ENCODE data around the gene KRTAP10-5.
"Not testable (repeated sequence)": the region's sequence is repeated elsewhere in the genome, so short reads cannot be mapped to it uniquely, and the experiment has no call there.

KRTAP10-5 gene, protein sequence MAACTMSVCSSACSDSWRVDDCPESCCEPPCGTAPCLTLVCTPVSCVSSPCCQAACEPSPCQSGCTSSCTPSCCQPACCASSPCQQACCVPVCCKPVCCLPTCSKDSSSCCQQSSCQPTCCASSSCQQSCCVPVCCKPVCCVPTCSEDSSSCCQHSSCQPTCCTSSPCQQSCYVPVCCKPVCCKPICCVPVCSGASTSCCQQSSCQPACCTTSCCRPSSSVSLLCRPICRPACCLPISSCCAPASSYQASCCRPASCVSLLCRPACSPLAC

DNA sequence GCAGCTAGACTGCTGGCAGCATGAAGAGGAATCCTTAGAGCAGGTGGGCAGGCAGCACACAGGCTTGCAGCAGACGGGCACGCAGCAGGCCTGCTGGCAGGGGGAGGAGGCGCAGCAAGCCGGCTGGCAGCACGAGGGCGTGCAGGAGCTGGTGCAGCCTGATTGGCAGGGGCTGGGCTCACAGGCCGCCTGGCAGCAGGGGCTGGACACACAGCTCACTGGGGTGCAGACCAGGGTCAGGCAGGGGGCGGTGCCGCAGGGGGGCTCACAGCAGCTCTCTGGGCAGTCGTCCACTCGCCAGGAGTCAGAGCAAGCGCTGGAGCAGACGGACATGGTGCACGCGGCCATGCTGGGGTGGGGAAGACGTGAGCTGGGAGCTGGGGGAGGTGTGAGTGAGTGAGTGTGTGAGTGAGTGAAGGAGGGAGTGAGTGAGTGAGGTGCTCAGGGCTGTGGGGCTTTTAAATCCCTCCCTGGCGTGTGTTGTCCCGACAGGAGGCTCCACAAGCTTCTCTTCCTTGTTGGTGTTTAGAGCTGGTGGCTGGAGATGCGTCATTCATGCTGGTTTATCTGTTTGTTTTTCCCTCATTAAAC lies at the start of gene KRTAP10-5:
TSS of gene KRTAP10-5 (minus strand) at position 374 of the 591 bp plus-strand sequence. CDS start at position 348, 26 bp downstream.
- not testable (repeated sequence) for DNase-seq

DNA sequence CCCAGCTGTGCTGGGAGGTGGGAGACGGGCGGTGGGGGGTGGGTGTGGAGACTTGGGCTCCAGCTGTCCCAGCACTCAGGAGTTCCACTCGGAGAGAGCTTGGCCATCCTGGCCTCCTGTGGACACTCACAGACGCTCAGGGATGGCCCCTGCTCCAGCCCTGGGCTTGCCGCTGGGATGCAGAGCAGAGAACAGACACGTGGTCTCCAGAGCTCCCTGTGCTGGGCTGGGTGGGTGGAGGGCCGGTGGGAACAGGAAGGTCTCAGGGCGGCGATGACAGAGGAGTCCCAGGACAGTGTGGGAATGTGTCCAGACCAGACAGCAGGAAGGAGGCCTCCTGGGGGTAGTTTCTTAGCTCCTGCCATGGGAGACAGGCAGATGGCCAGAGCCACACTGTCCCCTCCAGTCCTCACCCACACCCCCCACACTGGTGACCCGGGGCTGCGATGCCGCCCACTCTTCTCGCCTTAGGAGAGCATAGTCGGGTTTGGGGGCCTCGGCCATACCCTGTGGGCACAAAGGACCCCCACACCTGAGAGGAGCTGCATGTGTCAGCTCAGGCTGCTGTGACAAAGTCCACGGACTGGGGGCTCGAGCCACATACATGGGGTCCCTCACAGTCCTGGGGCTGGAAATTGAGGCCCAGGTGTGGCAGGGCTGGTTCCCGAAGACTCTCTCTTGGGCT lies 48.4 kb upstream of the KRTAP10-5 start:
- no peak for DNase-seq

DNA sequence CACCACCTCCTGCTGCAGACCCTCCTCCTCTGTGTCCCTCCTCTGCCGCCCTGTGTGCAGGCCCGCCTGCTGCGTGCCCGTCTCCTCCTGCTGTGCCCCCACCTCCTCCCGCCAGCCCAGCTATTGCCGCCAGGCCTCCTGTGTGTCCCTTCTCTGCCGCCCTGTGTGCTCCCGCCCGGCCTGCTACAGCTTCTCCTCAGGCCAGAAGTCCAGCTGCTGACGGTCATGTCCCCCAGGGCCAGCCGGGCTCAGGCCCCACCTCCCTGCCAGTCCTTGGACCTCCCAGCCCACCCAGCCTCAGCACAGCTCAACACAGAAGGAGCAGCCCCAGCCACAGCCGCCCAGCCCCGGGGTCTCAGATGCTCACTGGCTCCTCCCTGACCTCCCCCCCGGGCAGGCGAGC lies 47.4 kb upstream of the KRTAP10-5 start:
- DNase-seq = not testable (repeated sequence)

DNA sequence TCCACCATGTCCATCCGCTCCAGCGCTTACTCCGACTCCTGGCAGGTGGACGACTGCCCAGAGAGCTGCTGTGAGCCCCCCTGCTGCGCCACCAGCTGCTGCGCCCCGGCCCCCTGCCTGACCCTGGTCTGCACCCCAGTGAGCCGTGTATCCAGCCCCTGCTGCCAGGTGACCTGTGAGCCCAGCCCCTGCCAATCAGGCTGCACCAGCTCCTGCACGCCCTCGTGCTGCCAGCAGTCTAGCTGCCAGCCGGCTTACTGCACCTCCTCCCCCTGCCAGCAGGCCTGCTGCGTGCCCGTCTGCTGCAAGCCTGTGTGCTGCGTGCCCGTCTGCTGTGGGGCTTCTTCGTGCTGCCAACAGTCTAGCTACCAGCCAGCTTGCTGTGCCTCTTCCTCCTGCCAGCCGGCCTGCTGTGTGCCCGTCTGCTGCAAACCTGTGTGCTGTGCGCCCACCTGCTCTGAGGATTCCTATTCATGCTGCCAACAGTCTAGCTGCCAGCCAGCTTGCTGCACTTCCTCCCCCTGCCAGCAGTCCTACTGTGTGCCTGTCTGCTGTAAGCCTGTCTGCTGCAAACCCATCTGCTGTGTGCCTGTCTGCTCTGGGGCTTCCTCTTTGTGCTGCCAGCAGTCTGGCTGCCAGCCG lies 46.9 kb upstream of the KRTAP10-5 start:
- DNase-seq = not testable (repeated sequence)

DNA sequence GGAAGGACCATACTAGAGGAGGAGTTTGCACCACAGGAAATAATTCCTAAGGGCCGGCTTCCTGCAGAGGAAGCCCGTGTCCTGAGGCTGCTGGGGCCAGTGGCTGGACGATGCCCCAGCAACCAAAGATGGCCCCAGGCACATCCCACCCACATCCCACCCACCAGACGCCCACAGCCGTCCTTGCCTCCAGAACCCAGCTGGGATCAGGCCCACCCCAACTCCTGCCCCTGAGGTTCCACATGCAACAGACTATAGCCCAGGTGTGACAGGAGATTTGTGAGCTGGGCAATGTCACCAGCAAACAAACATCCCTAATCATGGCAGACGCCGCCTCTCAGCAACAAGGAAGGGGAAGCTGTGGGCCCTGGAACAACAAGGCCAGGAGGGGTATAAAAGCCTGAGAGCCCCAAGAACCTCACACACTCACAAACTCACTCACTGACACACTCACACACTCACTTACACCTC lies 46.3 kb upstream of the KRTAP10-5 start, which contains the start of gene KRTAP10-9:
TSS of gene KRTAP10-9 (plus strand) at position 421 of the 471 bp plus-strand sequence. CDS start 79 bp downstream, outside the sequence.
- DNase-seq = no peak

DNA sequence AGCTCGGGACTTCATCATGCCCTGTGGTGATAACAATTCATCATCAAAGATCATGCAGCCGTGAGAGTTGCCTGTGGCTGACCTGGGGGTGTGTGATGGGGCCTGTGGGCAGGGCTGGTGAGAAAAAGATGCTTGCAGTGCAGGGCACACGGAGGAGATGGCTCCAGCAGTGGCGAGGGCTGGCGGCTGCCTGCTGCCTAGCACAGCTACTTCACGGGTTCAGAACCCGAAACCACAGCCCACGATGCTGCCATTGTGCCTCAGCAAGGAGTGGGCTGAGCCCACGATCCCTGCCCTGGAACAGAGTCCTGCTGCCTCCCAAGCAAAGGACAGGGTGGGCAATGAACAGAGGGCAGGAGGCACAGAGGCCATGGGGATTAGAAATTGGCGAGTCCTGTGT lies 45.9 kb upstream of the KRTAP10-5 start:
- no peak for DNase-seq

DNA sequence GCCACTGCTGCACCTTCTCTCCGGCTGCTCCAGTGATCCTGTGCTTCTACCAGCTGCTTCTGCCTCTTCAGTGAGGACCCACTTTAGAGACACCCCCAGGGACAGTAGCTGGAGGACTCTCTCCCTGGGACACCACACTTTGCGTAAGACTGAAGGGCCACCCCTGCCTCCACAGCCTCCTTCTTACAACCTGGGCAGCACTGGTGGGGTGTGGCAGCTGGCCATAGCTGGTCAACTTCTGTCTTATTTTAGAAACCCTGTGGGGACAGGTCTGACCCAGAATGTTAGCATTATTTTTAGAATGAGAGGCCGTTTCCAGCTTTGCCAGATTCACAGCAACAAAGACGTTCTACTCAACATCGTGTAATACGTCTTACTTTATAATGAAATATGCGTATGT lies 45.4 kb upstream of the KRTAP10-5 start:
- no peak for DNase-seq

DNA sequence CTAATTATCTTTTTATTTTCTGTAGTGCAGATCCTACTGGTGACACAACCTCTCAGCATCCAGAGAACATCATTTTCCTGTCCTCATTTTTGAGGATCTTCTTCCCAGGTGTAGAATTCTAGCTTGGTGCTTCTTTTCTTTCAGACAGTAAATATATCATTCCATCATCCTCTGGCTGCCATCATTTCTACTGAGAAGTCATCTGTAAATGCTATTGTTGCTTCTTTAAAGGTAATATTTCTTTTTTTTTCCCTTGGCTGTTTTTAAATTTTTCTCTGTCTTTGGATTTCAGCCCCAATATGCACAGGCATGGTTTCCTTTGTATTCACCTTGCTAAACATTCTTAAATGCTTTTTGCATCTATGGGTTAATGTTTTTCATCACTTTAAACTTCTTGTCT lies 43.2 kb upstream of the KRTAP10-5 start:
- no peak for DNase-seq

DNA sequence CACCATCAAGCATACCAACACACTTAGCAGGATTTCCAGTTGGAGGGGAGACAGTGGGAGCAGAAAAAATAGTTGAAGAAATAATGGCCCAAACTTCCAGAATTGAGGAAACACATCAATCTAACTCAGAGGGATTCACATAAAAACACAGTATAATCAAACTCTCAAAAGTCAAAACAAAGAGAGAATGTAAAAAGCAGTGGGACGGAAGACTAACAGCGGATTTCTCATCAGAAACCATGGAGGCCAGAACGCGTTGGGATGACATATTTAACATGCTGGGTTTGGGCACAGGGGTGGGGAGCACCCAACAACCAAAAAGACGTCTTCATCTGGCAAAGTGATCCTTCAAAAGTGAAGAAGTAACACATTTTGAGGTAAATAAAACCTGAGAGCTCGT lies 39.5 kb upstream of the KRTAP10-5 start:
- no peak for DNase-seq

DNA sequence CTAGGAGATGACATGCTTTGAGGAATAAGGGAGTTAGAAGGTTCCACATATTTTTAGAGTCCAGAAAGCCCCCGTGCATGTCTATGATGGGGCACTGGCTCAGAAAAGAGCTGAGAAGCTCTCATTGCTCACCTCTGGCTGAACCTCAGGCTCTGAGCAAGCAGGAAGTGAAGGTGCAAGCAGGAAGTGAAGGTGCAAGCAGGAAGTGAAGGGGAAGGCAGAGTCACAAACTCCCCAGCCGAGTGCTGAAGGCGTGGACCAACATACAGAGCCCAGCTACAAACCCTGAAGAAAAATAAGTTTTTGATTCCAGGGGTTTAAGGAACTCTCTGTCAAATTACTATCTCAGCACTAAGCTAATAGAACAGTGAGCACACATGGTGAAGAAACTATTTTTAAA lies 38.5 kb upstream of the KRTAP10-5 start:
- DNase-seq = no peak

DNA sequence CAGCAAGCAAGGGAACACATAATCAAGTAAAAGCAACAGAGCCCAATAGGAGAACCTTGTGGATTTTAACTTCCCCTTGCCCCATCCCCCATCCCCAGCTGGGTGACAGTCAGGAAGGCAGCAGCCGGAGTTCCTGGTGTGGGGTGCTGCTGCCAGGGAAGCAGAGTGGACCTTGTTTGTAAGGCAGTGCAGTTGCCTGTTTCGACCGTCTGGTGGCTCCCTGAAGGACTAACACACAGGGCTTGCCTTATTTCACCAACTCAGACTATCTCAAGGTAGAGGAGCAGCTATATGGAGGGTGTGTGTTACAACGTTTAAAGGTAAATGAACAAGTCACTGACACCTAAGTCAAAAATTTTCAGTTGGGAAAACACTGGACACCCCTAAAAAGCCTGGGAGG lies 38.1 kb upstream of the KRTAP10-5 start:
- no peak for DNase-seq

DNA sequence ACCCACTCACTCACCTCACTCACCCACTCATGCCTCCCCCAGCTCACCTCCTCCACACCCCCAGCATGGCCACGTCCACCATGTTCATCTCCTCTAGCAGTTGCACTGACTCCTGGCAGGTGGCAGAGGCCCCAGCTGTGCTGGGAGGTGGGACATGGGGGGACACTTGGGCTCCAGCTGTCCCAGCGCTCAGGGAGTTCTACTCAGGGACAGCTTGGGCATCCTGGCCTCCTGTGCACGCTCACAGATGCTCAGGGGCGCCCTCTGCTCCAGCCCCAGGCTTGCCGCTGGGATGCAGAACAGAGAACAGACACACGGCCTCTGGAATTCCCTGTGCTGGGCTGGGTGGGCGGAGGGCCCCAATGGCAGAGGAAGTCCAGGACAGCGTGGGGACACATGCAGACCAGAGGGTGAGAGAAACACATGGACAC lies 36.7 kb upstream of the KRTAP10-5 start:
- DNase-seq = no peak

DNA sequence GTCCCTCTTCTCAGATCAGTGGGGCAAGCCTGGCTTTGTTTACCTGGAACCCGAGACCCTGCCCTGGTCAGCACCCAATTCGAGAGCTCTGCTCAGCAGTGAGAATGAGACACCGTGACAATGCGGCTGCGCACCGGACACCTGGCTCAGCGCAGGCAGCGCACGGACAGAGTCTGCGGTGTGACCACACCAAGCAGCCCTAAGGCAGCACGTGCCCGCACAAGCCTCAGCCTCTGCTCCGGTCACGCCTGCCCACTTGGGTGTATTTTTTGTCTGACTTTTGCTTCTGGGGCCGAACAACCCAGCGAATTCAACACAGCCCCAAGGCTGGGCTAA lies 36.2 kb upstream of the KRTAP10-5 start:
- no peak for DNase-seq

DNA sequence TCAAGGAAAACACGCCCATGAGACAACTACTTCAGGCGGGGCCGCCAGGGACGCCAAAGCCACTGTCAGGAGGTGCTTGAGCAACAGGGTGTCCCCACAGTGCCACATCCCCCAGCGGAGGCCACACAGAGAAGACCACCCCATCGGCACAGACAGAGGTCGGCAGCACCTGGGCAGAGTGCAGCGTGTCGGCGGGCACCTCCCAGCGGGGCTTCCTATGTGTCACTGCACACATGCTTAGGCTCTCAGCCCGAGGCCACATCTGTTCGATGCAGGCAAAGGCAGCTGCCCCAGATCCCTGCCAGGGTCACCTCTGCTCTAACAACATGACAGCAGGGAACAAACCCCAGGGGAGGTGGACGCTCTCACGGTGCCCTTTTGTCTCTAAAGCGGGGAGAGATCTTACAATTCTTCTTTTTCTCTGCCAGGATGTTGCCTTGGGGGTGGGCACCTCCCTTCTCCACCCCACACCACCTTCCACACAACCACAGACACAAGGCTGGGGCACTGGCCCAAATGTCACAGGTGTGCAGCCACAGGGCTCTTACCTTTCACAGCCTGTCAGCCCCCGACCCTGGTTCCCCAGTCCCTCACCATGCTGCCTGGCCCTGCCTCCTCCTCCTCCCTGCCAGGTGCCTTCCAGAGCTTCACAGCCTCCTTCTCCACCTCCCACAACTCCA lies 35.6 kb upstream of the KRTAP10-5 start:
- DNase-seq = no peak

DNA sequence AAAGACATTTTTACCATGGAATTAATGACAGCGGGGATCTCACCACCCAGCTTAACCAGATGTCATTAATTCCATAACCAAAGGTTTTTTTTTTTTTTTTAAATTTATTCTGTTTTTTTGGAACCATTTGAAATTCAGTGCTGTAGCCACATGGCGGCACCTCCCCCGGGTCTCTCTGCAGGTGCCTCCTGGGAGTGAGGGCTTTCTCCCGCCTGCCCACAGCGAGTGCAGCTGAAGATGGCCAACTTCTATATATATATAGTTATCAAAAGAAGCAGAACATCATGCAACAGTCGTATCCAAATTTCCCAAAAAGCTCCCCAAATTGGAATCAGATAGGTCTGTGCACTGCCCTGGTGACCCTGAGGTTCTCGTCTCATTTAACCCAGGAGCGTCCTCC lies 35.1 kb upstream of the KRTAP10-5 start:
- no peak for DNase-seq

DNA sequence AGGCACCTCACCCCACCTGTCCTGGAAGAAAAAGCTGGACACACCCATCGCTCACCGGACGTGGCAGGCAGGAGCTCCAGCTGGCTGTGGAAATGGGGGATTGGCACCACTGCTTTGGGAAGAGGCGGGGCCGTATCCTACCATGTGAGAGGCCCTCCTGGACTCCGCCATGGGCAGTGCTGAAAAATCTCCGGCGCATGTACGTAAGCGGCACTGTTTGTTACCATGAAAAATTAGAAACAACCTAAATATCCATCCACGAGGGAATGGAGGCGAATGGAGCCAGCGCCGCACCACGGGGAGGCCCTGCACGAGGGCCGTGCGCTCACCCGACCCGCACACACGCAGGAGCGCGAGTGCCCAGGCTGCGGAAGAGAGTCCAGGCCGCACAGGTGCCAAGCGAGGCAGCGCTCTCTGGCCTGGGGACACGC lies 34.6 kb upstream of the KRTAP10-5 start:
- no peak for DNase-seq

DNA sequence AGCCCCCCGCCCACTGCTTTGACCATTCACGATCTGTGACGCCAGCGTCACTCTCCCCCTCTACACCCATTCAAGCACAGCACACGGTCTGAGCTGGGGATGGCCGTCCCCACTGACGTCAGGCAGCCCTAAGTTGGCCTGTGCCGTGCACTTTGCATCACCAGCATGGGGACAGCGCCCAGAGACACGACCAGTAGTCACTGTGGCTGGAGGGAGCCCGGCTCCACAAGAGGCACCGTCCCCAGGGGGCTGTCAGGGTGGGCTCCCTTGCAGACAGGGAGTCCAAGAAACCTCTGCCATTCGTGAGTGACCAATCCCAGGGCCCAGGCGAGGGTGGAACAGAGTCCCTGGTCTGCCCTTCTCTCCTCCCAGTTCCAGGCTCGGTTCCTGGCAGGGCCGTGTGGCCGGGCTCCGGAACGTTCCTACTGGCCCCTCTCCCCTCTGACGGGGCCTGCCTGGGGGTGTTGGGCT lies 33.8 kb upstream of the KRTAP10-5 start:
- DNase-seq = no peak

DNA sequence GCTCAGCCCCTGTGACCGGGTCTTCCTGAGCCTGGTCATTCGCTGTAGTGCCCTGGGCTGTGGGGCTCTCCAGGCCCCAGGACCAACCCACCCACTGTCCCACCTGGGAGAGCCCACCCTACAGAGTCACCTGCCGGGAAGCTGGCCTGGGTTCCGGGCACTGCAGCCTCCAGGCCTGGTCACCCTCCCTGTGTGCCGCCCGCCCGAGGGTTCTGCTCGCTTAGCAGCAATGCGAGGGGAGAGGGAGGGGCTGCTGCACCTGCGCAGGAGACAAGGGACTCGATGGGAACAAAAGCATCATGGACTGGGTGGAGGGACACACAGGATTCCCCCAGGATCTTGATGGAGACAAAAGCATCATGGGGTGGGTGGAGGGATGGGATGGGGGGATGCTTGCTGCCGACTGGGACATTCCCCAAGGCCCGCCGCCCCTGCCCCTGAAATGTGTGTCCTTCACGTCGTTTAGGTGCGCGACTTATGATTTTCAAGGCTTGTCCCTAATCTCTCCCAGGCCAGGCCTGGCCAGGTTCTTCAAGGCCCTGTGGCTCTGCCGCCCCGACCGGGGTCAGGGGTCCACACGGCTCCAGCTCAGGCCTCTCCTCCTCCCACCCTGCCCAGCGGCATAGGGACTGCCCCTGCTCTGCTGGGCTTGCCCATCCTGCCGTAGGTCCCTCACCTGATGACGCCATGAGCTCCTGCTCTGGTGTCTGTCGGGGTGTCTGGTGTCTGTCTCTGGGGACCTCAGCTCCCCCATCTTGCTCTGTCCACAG lies 33.2 kb upstream of the KRTAP10-5 start:
- DNase-seq = no peak

DNA sequence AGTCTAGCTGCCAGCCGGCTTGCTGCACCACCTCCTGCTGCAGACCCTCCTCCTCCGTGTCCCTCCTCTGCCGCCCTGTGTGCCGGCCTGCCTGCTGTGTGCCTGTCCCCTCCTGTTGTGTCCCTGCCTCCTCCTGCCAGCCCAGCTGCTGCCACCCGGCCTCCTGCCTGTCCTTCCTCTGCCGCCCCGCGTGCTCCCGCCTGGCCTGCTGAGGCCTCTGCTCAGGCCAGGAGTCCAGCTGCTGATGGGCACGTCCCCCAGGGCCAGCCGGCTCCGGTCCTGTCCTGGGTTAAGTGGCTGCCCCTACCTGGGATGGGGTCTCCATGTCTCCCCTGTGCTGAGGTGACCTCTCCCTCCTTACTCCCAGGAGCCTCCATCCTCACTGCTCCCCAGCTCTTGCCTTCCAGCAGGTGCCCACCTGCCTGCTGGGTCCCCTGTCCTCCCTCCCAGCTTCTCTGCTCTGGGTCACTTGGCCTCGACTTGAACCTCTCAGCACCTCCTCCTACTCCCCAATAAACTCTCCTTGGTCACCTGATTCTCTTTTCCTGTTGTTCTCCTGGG lies 32.3 kb upstream of the KRTAP10-5 start:
- DNase-seq = no peak

DNA sequence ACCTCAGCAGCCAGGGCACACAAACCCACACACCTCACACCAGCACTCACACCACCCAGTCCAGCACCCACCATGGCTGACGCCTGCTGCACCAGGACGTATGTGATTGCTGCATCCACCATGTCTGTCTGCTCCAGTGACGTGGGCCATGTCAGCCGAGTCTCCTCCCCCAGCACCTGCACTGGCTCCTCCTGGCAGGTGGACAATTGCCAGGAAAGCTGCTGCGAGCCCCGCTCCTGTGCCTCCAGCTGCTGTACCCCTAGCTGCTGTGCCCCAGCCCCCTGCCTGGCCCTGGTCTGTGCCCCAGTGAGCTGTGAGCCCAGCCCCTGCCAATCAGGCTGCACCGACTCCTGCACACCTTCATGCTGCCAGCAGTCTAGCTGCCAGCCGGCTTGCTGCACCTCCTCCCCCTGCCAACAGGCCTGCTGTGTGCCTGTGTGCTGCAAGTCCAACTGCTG lies 31.7 kb upstream of the KRTAP10-5 start, which contains the start of gene KRTAP10-8:
TSS of gene KRTAP10-8 (plus strand) at position 51 of the 458 bp plus-strand sequence. CDS start at position 73, 22 bp downstream.
- no peak for DNase-seq

DNA sequence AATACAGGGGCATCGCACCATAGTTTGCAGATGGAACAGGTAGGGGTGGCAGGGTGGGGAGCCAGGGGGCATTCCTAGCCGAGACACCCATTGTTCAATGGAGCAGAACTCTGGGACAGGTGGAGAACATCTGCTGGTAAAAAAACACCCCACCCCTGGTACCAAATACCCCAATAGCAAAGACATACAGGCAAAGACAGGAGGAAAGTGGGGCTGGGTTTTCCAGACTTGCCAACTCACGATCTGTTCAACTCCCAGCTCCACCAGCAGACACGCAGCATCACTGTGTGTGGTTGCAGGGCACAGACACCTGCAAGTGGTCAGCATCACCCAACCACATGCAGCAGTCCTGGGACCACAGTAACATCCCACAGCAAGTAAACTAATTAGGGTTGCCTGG lies 31.1 kb upstream of the KRTAP10-5 start:
- DNase-seq = no peak

Data from SHP77 treated with DMSO at 0.1 percent for 48 hours (cell line).